Measurements from ENCODE around the gene CDH15.
A peak's percentile ranks its signal among the peaks of the same experiment; 100 is the strongest.

Gene CDH15

DNA sequence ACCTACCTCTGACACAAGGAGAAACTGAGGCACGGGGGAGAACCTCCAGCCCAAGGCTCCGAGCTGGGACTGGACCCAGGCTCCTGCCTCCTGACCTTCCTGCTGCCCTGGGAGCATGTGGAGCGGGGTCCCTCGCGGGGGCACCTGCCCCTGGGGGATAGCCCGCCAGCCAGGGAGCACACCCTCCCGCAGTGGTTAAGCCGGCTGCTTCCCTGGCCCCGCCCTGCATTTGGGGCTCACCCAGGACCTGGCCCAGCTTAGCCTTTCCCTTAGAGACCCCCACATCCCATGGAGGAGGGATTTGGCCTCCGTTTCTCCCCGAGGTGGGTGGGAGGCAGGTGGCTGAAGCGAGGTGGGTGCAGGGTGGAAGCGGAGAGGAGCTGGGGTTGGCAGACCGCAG is 1.8 kb upstream of the CDH15 start:
- no peak overlapping the region for H3K9ac ChIP-seq (ENCODE audit: low read length)
- H2AFZ ChIP-seq (ENCODE audit: low read depth, low read length, severe bottlenecking) = no peak overlapping the region
- H3K4me2 ChIP-seq (ENCODE audit: low read depth, low read length, poor library complexity, severe bottlenecking) = no peak overlapping the region
- H3K9me3 ChIP-seq (ENCODE audit: insufficient read depth, low read length) = no peaks in the 10 kb centered on the region
- no peaks in the 10 kb centered on the region for H3F3A ChIP-seq (ENCODE audit: insufficient read depth)
- H3K9me2 ChIP-seq (replicated peaks; ENCODE audit: insufficient read depth, low read length) = no peaks in the 10 kb centered on the region
- no peaks in the 10 kb centered on the region for H3K27me3 ChIP-seq (ENCODE audit: low read length)
- TF ChIP-seq, protein P1, sequence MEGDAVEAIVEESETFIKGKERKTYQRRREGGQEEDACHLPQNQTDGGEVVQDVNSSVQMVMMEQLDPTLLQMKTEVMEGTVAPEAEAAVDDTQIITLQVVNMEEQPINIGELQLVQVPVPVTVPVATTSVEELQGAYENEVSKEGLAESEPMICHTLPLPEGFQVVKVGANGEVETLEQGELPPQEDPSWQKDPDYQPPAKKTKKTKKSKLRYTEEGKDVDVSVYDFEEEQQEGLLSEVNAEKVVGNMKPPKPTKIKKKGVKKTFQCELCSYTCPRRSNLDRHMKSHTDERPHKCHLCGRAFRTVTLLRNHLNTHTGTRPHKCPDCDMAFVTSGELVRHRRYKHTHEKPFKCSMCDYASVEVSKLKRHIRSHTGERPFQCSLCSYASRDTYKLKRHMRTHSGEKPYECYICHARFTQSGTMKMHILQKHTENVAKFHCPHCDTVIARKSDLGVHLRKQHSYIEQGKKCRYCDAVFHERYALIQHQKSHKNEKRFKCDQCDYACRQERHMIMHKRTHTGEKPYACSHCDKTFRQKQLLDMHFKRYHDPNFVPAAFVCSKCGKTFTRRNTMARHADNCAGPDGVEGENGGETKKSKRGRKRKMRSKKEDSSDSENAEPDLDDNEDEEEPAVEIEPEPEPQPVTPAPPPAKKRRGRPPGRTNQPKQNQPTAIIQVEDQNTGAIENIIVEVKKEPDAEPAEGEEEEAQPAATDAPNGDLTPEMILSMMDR (IDR thresholded peaks at IDR 0.05; ENCODE audit: insufficient read depth, low read length, poor library complexity, severe bottlenecking) = no peak
- no peak for TF ChIP-seq EZH2phosphoT487 (conservative IDR thresholded peaks at IDR 0.05; ENCODE audit: low read length)
- no peaks in the 10 kb centered on the region for H4K20me1 ChIP-seq (ENCODE audit: low read depth, low read length)
- H3K4me3 ChIP-seq (ENCODE audit: insufficient read depth, low read length, poor library complexity, severe bottlenecking) = no peak overlapping the region
- no peaks in the 10 kb centered on the region for H3K79me2 ChIP-seq (ENCODE audit: insufficient read depth, low read length)
- H3K36me3 ChIP-seq (ENCODE audit: low read length) = no peaks in the 10 kb centered on the region
- no peak overlapping the region for H3K27ac ChIP-seq (ENCODE audit: low read depth, low read length)

DNA sequence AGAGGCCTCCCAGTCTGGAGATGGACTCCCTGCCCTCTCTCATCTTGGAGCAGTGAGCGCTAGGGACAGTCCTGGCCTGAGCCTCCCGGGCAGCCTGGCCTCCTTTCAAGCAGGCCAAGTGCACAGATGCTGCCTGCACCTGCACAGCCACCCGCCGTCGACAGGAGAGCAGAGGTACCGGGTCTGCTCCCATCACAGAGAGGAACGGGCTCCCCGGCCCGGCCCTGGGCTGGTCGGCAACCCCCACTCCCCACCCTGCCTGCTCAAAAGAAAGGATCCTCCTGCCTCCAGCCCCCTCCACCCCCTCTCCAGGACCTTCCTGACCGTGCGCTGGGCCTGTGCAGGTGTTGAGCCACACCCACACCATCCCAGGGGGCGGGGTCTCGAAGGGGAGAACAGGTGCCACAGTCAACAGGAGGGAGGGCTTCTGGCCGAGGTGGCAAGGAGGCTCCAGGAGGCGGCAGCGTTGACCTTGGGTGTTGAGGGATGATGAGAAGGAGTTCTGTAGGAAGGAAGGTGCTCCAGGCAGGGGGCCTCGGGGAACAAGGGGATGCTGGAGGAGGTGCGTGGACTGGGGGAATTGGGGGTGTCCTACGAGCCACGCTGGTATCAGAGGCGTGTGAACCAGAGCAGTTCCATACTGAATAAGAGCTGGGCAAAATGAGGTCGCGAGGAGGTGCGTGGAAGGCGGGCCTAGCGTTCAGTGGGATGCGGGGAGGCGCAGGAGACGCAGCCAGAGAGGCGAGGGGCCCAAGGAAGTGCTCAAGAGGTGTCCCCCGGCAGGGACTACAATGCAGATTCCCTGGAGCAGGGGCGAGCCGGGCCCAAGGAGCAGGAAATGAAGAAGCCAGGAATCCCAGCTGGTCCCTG is 967 bp upstream of the CDH15 start:
- peak overlapping the region; percentile 23; the same call in 1 of the 2 replicates for H3K9ac ChIP-seq (ENCODE audit: low read length)
- no peaks in the 10 kb centered on the region for H3F3A ChIP-seq (ENCODE audit: insufficient read depth)
- no peak overlapping the region for H3K27ac ChIP-seq (ENCODE audit: low read depth, low read length)
- no peak overlapping the region for H3K4me3 ChIP-seq (ENCODE audit: insufficient read depth, low read length, poor library complexity, severe bottlenecking)
- H3K9me3 ChIP-seq (ENCODE audit: insufficient read depth, low read length) = no peaks in the 10 kb centered on the region
- TF ChIP-seq, protein P1 (IDR thresholded peaks at IDR 0.05; ENCODE audit: insufficient read depth, low read length, poor library complexity, severe bottlenecking) = no peak
- TF ChIP-seq EZH2phosphoT487 (conservative IDR thresholded peaks at IDR 0.05; ENCODE audit: low read length) = no peak
- no peak overlapping the region for H2AFZ ChIP-seq (ENCODE audit: low read depth, low read length, severe bottlenecking)
- no peaks in the 10 kb centered on the region for H3K79me2 ChIP-seq (ENCODE audit: insufficient read depth, low read length)
- peak overlapping the region; percentile 50 for H3K4me2 ChIP-seq (ENCODE audit: low read depth, low read length, poor library complexity, severe bottlenecking)
- no peaks in the 10 kb centered on the region for H3K27me3 ChIP-seq (ENCODE audit: low read length)
- H4K20me1 ChIP-seq (ENCODE audit: low read depth, low read length) = no peaks in the 10 kb centered on the region
- no peaks in the 10 kb centered on the region for H3K9me2 ChIP-seq (replicated peaks; ENCODE audit: insufficient read depth, low read length)
- no peaks in the 10 kb centered on the region for H3K36me3 ChIP-seq (ENCODE audit: low read length)

DNA sequence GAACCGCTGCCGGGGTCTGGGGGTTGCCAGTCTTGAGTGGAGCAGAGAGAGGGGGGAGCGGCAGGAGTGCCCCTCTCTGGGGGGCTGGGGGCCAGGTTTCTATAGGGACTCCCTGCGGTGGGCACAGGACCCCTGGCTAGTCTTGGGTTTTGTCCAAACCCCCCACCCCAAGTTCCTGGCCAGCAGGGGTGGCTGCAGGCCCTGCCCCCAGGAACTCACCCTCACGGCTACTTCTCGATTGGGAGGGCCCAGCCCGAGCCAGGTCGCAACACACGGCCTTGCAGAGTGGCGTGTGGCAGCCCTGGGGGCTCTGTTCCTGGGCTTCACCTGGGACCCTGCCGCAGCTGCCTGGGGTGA is 601 bp downstream of the CDH15 start:
- Histone ChIP-seq H4K20me1 (ENCODE audit: low read depth, low read length) (no peaks in the 10 kb centered on the region), H3K4me3 (ENCODE audit: insufficient read depth, low read length, poor library complexity, severe bottlenecking) (no peak overlapping the region), H3K4me2 (ENCODE audit: low read depth, low read length, poor library complexity, severe bottlenecking) (no peak overlapping the region), H3K27ac (ENCODE audit: low read depth, low read length) (no peak overlapping the region), H3F3A (ENCODE audit: insufficient read depth) (no peaks in the 10 kb centered on the region), H3K79me2 (ENCODE audit: insufficient read depth, low read length) (no peaks in the 10 kb centered on the region), H3K27me3 (ENCODE audit: low read length) (no peaks in the 10 kb centered on the region), H3K36me3 (ENCODE audit: low read length) (no peaks in the 10 kb centered on the region), H3K9me2 (replicated peaks; ENCODE audit: insufficient read depth, low read length) (no peaks in the 10 kb centered on the region), H3K9me3 (ENCODE audit: insufficient read depth, low read length) (no peaks in the 10 kb centered on the region), H2AFZ (ENCODE audit: low read depth, low read length, severe bottlenecking) (no peak overlapping the region), H3K9ac (ENCODE audit: low read length) (no peak overlapping the region)
- TF ChIP-seq EZH2phosphoT487 (conservative IDR thresholded peaks at IDR 0.05; ENCODE audit: low read length) = no peak
- TF ChIP-seq, protein P1 (IDR thresholded peaks at IDR 0.05; ENCODE audit: insufficient read depth, low read length, poor library complexity, severe bottlenecking) = no peak

Data from SU-DHL-6 (cell line).